Osteoblast (primary cell): ENCODE measurements around the gene C16orf89. TPM values are rescaled to one million over a fixed set of nuclear protein-coding genes. Genes with fewer than 3 reads are reported as not detected.

Source experiments
- DNase-seq: peaks from one replicate; pipeline ENCODE4 v3.0.0; 2011; ENCODE audit warnings: low spot score, mixed read lengths; ENCODE audit not compliant: insufficient read length; ENCODE audit errors: missing footprints
- H2AFZ ChIP-seq: 2 replicates; pipeline ENCODE4 v1.6.0; 2011; ENCODE audit warnings: mild to moderate bottlenecking, low read length
- H3K27ac ChIP-seq: 2 replicates; pipeline ENCODE4 v1.5.1; 2011; ENCODE audit warnings: mild to moderate bottlenecking, low read depth, low read length, moderate library complexity
- H3K27me3 ChIP-seq: 2 replicates; pipeline ENCODE4 v1.6.0; 2012; ENCODE audit warnings: mild to moderate bottlenecking, control low read depth, inconsistent platforms, low read length, moderate library complexity; ENCODE audit not compliant: insufficient read depth
- H3K36me3 ChIP-seq: 2 replicates; pipeline ENCODE4 v1.5.1; 2011; ENCODE audit warnings: mild to moderate bottlenecking, low read length, control low read depth, moderate library complexity; ENCODE audit not compliant: insufficient read depth
- H3K4me1 ChIP-seq: 2 replicates; pipeline ENCODE4 v1.5.1; 2011; ENCODE audit warnings: mild to moderate bottlenecking, low read length, control low read depth, moderate library complexity; ENCODE audit not compliant: insufficient read depth
- H3K4me2 ChIP-seq: 2 replicates; pipeline ENCODE4 v1.6.0; 2011; ENCODE audit warnings: mild to moderate bottlenecking, low read length; ENCODE audit not compliant: insufficient read depth
- H3K4me3 ChIP-seq: fragments of 200-600 bp; sonication (generic); 3 replicates; pipeline ENCODE4 v1.5.1; 2012; ENCODE audit warnings: mild to moderate bottlenecking, low read length, inconsistent platforms; ENCODE audit not compliant: insufficient read depth
- H3K79me2 ChIP-seq: 2 replicates; pipeline ENCODE4 v1.6.0; 2012; ENCODE audit warnings: mild to moderate bottlenecking, low read length, control low read depth, inconsistent platforms; ENCODE audit not compliant: insufficient read depth
- H3K9me3 ChIP-seq: 2 replicates; pipeline ENCODE4 v1.5.1; 2011; ENCODE audit warnings: low read depth, low read length, control low read depth
- H4K20me1 ChIP-seq: 2 replicates; pipeline ENCODE4 v1.6.0; 2012; ENCODE audit warnings: mild to moderate bottlenecking, low read length, control low read depth; ENCODE audit not compliant: insufficient read depth
- total RNA-seq: library from RNA; depleted of rRNA; stranded (reverse); fragments of >200 nt; gene quantifications from 2 replicates; pipeline ENCODE4 v1.2.3, GENCODE V29; 2012
- TF ChIP-seq, protein P1 (sequence below): IDR thresholded peaks from 2 replicates; pipeline ENCODE4 v1.5.1; 2011; ENCODE audit warnings: mild to moderate bottlenecking, low read depth, low read length, moderate library complexity; ENCODE audit errors: extremely low read depth

Gene C16orf89
- total RNA-seq, 1 donor = not detected

GRCh38 chr16:5028950-5029475 is 36.7 kb downstream of the C16orf89 start:
- H3K4me2 ChIP-seq = no peak overlapping the region
- H3K4me3 ChIP-seq = no peak overlapping the region
- H3K36me3 ChIP-seq = no peaks in the 10 kb centered on the region
- DNase-seq = peak; percentile 84
- H3K79me2 ChIP-seq = no peaks in the 10 kb centered on the region
- H3K9me3 ChIP-seq = no peaks in the 10 kb centered on the region
- no peak overlapping the region for H2AFZ ChIP-seq
- no peak overlapping the region for H3K27ac ChIP-seq
- H4K20me1 ChIP-seq = no peaks in the 10 kb centered on the region
- TF ChIP-seq, protein P1, sequence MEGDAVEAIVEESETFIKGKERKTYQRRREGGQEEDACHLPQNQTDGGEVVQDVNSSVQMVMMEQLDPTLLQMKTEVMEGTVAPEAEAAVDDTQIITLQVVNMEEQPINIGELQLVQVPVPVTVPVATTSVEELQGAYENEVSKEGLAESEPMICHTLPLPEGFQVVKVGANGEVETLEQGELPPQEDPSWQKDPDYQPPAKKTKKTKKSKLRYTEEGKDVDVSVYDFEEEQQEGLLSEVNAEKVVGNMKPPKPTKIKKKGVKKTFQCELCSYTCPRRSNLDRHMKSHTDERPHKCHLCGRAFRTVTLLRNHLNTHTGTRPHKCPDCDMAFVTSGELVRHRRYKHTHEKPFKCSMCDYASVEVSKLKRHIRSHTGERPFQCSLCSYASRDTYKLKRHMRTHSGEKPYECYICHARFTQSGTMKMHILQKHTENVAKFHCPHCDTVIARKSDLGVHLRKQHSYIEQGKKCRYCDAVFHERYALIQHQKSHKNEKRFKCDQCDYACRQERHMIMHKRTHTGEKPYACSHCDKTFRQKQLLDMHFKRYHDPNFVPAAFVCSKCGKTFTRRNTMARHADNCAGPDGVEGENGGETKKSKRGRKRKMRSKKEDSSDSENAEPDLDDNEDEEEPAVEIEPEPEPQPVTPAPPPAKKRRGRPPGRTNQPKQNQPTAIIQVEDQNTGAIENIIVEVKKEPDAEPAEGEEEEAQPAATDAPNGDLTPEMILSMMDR = no peak
- H3K27me3 ChIP-seq = no peaks in the 10 kb centered on the region
- peaks cover 8% of the 10 kb centered on the region for H3K4me1 ChIP-seq

DNA sequence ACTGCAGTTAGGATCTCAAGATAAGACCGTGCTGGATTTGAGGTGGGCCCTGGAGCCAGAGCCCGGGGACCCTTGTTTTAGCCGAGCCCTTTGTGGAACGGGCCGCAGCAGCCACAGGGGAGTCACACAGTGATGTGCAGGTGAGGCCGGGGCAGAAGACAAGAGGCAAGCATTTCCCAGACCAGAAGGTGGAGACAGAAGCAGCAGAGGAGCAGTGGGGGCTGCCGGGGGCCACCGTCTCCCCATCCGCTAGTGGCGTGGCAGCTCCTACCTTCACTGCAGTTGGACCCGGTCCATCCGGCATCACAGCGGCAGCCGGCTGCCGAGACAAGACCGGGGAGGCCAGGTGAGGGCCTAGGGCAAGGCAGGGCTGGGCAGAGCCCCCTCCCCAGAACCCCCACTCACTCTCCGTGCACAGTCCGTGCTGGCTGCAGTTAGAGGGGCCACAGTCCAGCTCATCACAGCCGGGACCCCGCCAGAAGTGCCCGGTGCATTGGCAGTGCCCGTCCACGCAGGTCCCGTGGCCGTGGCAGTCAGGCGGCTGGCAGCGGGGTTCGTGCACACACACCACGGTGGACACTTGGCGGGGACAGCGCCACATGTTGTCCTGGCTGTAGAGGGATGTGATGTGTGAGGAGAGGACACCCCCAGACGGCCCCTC is 38.1 kb downstream of the C16orf89 start:
- Histone ChIP-seq H2AFZ (no peak overlapping the region), H3K4me1 (peaks cover 1% of the 10 kb centered on the region), H3K36me3 (no peaks in the 10 kb centered on the region), H3K79me2 (no peaks in the 10 kb centered on the region), H3K4me2 (no peak overlapping the region), H4K20me1 (no peaks in the 10 kb centered on the region), H3K27ac (no peak overlapping the region), H3K9me3 (no peaks in the 10 kb centered on the region), H3K4me3 (no peak overlapping the region), H3K27me3 (no peaks in the 10 kb centered on the region)
- DNase-seq = peak; percentile 72
- TF ChIP-seq, protein P1 = no peak

- Histone ChIP-seq H3K4me3 (no peak overlapping the region), H3K79me2 (no peaks in the 10 kb centered on the region), H3K4me1 (no peaks in the 10 kb centered on the region), H4K20me1 (no peaks in the 10 kb centered on the region), H2AFZ (no peak overlapping the region), H3K27ac (no peak overlapping the region), H3K36me3 (no peaks in the 10 kb centered on the region), H3K27me3 (no peaks in the 10 kb centered on the region), H3K4me2 (no peak overlapping the region), H3K9me3 (no peaks in the 10 kb centered on the region)
- TF ChIP-seq, protein P1 = no peak
- peak; percentile 45 for DNase-seq
Observed at GRCh38 chr16:5027086-5027485, 38.7 kb downstream of the C16orf89 start.

DNA sequence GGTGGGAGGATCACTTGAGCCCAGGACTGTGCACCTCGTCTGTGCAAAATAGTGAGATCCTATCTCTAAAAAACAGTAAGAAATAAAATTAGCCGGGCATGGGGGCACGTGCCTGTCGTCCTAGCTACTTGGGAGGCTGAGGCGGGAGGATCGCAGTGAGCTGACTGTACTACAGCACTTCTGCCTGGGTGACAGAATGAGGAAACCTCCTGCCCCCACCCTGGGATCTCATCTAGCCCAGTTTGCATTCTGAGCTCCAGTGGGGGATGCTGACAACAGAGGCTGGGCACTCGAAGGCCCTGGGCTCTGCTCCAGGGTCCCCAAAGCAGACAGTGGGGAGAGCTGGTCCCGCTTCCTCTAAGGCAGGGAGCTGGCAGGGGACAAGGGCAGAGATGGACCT is 39.1 kb downstream of the C16orf89 start:
- H3K4me2 ChIP-seq = no peak overlapping the region
- H3K36me3 ChIP-seq = no peaks in the 10 kb centered on the region
- DNase-seq = peak; percentile 49
- no peaks in the 10 kb centered on the region for H3K4me1 ChIP-seq
- H2AFZ ChIP-seq = no peak overlapping the region
- H3K27ac ChIP-seq = no peak overlapping the region
- no peaks in the 10 kb centered on the region for H3K9me3 ChIP-seq
- TF ChIP-seq, protein P1 = no peak
- no peak overlapping the region for H3K4me3 ChIP-seq
- H3K27me3 ChIP-seq = no peaks in the 10 kb centered on the region
- H4K20me1 ChIP-seq = no peaks in the 10 kb centered on the region
- no peaks in the 10 kb centered on the region for H3K79me2 ChIP-seq
